ENCODE results near the gene RNF141.

RNF141 gene

DNA sequence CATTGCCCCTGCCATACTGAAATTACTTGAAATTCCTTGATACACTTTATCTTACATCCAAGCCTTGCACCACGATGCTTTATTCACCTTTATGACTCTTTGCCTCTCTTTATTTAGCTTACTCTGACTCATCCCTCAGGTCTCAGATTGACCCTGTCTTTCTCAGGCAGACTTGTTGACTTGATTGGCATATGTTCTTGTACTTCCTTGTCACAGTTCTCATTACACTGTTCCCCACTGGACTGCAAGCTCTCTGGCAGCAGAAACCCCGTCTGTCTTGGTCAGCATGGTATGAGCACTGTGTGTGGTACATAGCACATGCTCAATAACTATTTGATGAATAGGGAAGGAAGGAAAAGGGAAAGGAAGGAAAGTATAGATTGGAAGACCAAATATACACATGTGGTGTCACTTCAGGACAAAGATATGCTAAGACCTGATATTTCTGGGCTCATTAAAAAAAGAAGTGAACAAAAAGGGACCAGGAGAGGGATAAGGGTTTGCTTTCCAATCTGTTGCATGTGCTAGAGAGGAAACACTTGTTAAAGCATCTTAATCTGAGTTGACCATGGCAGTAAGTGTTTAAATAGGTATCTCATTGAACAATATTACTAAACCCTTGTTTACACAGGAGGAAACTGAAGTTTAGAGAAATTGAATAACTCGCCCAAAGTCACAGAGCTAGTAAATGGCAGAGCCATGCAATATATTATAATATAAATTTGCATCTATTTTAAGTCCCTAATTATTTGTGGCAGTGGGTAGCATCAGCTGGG lies 20.2 kb upstream of the RNF141 start:
- no peak for DNase-seq (ENCODE audit: low spot score)

DNA sequence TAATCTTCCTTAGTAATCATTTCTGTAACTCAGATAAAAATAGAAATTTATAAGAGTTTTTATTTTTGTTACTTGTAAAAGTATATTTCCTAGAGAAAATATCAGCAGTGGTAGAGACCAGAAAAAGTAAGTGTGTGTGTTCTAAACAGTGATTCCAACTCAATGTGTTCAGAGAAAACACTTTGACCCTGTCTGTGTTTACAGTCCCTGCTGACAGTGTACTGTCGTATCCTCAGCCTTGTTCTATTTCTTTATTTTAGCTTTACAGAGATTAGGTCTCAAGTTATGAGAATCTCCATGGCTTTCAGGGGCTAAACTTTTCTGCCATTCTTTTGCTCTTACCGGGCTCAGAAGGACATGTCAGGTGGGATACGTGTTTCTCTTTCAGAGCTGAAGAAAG lies 17.3 kb upstream of the RNF141 start:
- DNase-seq (ENCODE audit: low spot score) = no peak

DNA sequence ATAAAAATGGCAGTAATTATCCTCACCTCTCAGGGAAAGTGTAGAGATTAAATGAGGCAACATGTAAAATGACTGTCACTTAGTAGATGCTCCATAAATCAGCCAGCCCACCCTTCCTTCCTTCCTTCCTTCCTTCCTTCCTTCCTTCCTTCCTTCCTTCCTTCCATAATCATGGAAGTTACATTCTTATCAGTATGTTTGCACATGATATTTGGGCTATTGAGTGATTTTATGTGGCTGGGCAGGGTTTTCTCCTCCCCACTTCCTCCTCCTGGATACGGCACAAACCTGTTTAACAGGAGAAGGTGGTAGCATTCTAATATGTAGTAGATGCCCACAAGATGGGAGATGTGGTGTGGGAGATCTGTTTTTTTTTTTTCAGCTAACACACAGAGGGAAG lies 15.6 kb upstream of the RNF141 start:
- DNase-seq (ENCODE audit: low spot score) = no peak

DNA sequence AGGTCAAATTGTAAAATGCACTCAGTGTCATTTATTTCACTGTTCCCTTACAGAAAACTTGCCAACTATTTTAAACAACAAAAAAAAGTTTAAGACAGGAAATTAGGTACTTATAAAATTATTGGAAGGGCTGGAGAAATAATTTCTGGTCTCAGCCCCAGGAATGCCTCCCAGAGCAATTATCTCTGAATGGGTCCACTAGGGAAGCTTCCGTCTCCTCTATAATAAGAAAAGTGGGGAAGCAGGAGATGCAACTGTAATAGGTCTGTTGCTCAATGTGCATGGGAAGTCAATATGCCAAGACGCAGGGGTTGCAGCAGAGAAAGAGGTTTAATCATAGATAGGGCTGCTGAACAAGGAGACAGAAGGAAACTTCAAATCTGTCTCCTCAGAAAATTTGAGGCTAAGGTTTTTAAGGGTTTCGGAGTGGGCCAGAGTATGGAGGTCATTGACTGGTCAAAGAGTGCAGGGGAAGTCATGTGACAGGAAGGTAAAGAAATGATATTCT lies 10.9 kb upstream of the RNF141 start:
- DNase-seq (ENCODE audit: low spot score) = no peak

DNA sequence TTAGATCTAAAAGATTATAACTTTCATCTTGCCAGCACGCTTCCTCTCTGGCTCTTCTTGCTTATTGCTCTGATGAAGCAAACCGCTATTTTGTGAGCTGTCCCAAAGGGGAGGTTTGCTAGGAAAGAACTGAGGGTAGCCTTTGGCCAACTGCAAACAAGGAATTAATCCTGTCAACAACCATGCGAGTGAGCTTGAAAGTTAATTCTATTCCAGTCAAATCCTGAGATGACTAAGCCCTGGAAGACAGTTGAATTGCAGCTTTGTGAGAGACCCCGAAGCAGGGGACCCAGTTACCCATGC lies 10.3 kb upstream of the RNF141 start:
- DNase-seq (ENCODE audit: low spot score) = no peak

DNA sequence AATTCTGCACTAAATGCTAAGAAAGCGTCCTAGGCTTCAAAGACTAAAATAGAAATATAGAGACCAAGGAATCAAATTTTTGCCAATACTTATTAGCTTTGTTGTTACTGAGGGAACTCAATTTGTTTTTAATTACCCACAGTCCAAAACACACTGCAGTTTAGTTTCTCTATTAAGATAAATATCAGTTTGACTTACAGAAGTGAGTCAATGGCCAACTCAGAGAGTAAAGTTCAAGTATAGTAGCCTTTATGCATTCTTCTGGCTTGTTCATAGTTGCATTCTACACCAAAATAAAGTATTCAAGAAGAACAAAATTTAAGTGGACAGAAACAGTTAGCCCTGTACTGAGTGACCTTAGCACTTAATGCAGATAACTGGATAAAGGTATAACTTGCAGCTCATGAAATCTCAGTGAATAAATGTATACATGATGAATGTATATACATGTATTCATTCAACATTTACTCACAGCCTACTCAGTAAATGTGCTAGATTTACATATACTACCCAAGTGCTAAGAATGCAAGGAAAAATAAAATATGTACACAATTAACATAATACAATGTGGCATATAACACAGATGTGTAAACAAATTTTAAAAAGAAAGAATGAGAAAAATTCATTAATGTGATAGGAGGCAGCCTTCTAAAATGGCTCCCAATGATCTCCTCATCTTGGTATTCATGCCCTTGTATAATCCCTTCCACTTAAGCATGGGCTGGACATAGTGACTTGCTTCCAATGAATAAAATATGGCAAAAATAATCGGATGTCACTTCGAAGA lies 9.7 kb upstream of the RNF141 start:
- peak; percentile 66 for DNase-seq (ENCODE audit: low spot score)

DNA sequence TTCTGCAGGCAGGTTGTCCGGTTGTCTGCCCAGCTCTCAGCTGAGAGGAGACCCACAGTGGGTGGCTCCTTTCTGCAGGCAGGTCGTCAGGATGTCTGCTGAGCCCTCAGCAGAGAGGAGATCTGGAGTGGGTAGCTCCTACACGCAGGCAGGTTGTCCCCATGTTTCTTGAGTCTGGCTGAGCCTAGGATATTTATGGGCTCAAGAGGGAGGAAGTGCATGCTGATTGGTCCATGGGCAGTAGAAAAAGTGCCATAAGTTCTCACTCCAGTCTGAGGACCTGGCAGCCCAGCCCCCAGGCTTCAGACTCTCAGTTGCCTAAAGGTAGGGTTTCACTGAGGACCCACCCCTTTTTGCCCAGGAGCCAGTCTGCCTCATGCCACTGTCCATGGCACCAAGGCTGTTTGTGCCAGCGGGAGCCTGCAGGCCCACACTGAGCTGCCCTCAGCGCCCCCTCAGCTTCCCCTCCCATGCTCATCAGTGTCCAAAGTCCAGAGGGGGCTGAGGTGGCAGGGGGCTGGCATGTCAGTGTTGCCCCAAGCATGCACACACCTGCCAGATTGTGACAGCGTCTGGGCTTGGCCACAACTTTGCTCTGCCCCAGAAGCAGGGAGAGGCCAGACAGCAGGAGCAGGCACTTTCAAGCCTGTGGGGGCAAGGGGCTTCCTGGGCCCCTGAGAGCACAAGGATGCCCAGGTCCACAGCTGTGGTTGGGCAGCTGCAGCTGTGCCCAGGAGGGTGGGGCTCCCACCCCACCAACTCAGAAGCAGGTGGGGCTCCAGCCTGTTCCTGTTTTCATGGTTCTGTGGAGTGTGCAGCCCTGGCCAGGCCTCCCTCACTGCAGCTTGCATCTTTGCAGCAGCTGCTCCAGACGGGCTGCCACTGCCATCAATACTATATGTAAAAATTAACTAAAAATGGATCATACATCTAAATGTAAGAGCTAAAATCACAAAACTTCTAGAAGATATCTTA lies 3.8 kb upstream of the RNF141 start:
- DNase-seq (ENCODE audit: low spot score) = no peak

DNA sequence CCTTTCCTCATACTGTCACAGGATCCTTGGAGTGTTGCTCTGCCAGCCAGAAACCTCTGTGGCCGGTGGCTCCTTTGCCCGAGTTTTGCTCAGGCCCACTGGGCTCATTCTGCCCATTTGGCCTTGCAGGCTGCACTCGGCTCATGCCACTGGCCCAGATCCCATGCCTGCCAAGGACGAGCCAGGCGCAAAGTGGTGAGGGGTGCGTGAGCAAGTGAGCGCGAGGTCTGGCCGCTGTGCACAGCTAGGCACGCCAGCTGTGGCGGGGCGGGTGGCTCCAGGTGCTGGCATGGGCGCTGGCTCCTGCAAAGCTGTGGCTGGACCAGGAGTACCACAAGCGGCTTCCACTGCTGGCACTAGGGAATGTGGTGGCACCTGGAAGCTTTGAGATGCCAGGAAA lies 2.8 kb upstream of the RNF141 start:
- DNase-seq (ENCODE audit: low spot score) = no peak

DNA sequence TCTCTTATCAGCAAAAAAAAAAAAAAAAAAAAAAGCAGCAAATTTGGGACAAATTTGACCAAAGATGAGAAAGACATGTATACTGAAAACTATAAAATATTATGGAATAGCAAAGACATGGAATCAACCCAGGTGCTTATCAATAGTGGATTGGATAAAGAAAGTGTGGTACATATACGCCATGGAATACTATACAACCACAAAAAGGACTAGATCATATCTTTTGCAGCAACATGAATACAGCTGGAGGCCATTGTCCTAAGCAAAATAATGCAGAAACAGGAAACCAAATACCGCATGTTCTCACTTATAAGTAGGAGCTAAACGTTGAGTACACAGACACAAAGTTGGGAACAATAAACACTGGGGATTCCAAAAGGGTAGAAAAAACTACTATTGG lies 1.8 kb upstream of the RNF141 start:
- DNase-seq (ENCODE audit: low spot score) = no peak

DNA sequence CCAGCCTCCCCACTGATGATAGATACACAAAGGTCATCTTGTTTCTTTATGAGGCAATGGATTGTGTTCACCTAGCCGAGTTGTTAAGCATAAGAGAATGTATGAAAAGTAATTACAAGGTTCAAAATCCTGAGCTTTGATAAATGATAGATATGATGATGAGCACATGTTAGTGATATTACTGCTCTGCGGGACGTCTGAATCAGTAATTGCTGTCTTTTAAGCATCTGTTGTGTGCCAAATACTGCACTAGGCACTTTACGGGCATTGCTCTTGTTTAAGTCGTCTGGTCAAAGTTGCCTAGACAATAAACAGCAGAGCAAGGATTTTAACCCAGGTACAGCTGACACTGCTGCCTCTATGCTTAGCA lies 559 bp upstream of the RNF141 start:
- DNase-seq (ENCODE audit: low spot score) = no peak

DNA sequence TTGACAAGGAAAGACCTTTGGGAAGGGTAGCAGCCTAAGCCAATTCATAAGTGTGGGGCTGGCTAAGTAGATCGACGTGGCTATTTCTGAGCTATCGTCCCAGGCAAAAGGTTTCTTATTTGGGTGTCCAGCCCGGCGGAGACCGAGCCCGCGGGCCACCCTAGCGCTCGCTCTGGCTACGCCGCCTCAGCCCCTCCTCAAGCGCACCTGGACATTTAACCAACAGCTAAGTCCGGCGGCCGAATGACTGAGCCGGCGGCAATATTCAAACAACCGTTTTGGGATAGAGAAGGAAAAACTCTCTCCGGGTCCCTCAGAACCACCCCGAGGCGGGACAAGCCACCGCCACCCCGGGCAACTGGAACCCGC lies 457 bp downstream of the RNF141 start:
- peak; percentile 41 for DNase-seq (ENCODE audit: low spot score)

DNA sequence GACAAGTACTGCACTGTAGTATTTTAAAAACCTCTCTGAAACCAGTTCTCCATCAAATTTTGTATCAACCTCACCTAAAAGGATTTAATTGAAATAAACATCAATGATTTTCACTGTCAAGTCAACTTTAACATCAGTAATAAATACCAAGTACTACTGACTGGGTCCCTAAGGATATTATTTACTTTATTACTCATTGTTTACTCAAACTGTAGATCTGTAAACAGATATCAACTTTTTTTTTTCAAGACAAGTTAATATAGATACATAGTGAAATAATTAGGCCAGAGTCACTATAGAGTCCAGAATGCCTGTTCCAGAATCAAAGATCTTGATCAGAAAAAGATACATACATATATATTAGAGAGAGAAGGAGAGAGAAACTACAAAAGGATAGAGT lies 1.6 kb downstream of the RNF141 start:
- DNase-seq (ENCODE audit: low spot score) = peak; percentile 10

DNA sequence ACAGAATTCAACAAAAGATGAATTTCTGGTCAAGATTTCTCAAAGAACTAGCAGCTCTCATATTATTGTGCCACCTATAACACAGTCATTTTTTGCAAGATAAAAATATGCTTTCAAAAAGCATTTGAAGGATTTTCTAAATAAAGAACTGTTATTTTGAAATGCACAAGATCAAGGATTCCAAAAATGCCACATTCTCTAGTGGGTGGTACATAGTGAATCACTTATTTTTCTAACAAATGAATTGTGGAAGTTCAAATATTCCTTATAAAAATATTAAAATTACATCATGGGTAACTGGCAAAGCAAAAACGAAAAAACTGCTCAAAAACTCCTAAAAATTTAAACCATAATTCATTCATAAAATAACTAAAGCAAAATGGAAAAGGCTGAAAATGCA lies 2.1 kb downstream of the RNF141 start:
- DNase-seq (ENCODE audit: low spot score) = no peak

DNA sequence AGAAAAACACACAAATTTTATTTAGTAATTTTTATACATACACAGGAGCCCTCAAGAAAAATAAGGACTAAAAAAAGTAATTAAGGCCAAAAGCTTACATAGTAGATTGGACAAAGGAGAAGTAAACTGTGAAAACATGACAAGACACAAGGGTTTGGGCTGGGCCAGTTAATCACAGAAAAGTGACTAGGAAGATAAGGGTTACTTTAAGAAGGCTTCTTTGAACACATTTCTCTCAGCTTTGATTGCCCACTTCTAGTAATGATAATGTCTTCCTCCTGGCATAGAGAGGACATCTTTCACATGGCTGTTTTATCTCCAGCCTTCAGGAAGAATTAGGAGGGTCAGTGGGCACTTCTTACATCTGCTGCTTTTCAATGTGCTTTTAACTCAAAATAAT lies 3.4 kb downstream of the RNF141 start:
- DNase-seq (ENCODE audit: low spot score) = no peak

DNA sequence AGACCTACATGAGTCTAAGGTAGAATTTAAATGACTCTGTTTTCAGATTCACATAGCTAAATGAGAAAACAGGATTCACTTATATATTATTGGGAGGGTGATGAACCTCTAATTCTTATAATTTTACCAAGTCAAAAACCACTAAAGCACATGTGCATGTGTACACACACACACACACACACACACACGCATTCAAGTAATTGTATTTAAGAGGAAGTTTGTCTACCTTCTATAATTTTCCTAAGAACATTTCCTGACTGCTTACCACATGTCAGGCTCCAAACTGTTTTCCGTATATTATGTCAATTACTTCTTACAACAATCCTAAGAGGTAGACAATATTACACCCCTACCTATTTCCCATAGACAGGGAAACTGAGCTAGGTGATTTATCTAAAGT lies 6.7 kb downstream of the RNF141 start:
- DNase-seq (ENCODE audit: low spot score) = no peak

DNA sequence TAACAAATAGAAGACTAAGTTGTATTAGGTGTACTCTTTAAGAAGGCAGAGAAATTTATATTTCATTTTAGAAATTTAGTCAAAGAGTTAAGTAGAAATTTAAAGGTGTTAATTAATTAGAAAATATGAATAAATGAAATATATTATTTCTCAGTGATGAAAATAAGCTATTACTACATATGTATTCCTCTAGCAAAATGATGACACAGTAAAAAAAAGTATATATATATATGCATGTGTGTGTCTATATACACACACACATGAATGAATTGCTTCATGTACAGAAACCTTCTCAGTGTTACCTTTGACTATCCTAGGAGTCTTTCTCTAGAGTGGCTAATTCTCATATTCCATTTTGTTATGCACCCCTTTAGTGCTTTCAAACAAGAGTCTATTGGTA lies 7.7 kb downstream of the RNF141 start:
- DNase-seq (ENCODE audit: low spot score) = no peak

DNA sequence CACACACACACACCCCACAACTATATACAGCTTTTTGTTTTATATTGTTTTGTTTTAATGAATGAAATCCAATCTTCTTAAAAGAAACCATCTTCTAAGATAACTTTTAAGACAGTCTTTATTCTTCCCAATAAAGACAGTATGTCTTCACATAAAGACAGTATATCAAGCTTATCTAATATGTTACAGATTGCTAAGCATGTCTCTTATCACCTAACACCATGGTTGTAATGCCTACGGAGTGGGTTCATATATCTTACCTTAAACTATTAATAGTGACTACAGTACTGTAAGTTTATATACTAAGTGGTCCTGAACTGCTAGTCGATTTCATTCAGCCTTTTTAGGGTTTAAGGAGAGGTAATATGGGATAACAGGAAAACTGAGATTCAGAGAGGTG lies 8.5 kb downstream of the RNF141 start:
- no peak for DNase-seq (ENCODE audit: low spot score)

DNA sequence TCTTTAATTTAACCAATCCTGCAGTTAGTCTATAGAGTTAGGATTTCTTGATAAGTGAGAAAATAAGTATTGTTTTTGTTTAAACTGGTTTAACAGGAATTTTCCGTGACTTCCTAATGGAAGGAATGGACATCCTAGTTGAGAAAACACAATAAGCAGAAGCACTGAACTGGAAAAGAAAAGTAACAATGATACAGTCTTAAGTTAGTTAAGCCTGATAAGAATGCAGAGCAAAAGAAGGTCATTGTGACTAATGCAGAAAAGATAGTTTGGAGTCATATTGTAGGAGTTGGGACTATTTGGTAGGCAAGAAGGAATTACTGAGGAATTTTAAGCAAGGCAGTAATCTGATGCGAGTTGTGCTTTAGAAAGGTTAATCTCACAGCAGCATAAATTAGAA lies 11.7 kb downstream of the RNF141 start:
- DNase-seq (ENCODE audit: low spot score) = no peak

DNA sequence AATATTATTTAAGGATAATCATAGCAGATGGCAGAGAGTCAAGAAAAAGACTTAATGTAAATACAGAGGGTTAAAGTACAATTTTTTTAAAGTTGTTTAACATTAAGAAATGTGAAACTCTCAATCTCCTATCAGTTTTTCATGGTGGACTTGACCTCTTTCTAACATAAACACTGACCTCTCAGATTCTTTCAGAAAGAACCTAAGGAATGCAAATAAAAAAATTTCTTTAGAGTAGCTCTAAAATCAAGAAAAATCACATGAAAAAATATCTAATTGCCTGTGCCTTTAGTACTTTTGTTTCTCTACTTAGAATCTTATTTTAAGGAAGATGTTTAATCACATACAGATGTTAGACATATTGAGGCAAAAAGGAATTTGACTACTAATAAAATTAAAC lies 12.9 kb downstream of the RNF141 start:
- DNase-seq (ENCODE audit: low spot score) = no peak

DNA sequence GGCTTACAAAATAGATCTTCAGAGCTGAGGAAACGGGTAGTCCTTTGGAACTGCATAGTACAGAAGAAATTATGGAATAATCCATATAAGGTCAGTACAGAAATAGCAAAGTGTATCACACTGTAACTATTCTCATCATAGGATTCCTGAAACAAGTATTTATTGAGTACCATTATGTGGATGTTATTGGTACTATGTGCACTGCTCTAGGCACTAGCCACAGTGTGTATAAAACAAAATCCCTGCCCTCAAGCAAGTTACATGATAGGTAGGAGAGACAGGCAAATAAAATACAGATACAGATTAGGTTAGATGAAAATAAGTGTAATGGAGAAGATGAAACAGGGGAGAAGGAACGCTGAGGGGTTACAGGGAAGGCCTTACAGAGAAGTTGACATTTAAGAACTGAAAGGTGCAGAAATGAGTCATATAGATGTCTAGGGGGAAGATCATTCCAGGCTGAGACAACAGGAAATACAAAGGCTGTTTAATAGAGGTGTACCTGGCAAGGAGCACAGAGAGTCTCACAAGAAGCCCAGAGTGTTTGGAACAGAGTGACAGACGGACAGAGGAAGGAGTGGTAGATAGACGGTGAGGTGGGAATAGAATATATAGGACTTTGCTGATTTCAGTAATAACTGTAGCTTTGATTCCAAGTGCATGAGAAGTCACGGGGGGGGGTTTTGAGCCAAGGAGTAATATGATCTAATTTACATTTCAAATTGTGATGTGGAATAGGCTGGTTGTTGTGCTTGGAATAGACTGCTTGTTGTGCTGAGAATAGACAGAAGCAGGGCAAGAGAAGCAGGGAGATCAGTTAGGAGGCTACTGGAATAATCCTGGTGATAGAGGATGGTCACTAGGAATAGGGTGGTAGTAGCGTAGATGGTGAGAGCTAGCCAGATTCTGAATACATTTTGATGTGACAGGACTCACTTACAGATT lies 13.7 kb downstream of the RNF141 start:
- DNase-seq (ENCODE audit: low spot score) = no peak

DNA sequence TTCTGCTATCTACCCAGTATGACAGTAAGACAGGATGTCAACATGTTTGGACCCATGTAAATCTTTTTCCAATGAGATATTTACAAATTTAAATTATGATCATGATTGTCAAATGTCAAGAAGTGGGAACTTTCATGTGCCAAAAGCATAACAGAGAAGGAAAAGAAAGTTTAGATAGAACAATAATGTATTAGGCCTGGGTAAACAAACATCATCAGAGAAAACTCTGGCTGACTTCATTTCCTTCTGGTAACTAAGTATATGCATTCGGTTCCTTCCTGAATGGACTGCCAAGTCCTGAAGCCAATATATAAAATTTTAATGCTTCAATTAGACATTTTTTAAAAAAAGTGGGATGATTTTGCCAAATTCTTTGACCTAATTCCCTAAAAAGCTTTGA lies 16.5 kb downstream of the RNF141 start:
- DNase-seq (ENCODE audit: low spot score) = no peak

DNA sequence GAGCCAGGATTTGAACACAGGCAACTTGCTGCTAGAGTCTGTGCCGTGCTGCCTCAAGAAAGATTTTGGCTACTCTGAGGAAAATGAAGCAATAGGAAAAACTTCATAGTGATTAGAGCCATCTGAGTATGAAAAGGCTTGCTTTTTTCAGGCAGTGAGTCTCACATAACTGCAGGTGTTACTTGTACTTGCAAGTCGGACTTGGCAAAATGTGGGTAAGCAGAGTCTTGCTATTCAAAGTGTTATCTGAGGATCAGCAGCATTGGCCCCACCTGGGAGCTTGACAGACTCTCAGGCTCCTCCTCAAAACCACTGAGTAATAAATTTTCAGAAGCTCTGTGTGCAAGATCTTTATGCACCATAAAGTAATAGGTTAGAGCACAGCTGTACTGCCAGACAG lies 18.1 kb downstream of the RNF141 start:
- no peak for DNase-seq (ENCODE audit: low spot score)
